ENCODE results near the gene SLIT1. TPM values are rescaled to one million over a fixed set of nuclear protein-coding genes. Genes with fewer than 3 reads are reported as not detected.

SLIT1 gene
- total and polyA plus RNA-seq, 2 of the 8 experiments (the other 6 are each of a cell fraction or from before 2014, with no cell fraction given): 0.70 to 0.88 TPM

DNA sequence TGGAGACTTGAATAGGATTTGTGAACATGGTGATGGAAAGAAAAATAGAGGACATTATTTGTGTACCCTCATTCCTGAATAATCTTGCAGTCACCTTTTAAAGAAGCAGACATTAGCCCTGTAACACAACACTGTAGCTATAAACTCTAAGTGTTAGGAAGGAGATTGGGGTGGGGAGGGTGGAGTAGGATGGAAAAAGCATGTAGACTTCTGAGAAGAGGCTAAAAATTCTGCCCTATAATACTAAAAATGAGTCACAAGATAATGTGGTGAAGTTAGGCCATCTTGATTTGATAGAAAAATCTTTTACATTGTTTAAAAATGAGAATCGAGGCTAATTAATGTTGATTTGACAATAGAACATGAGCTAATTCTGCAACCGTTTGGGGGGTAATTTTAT lies 224.9 kb downstream of the SLIT1 start (continued):
- no peak for TF ChIP-seq EP300 (IDR thresholded peaks at IDR 0.05; ENCODE audit: borderline replicate concordance in 1 of 2, low read depth in 2 of 2, low read length in 2 of 2)

Measured in H1 (cell line).